HepG2 (cell line): ENCODE data around the gene ZFAND3. TPM values are rescaled to one million over a fixed set of nuclear protein-coding genes. Genes with fewer than 3 reads are reported as not detected.

Experiments
- ATF3 ChIP-seq: sonication (generic); formaldehyde crosslinking; IDR thresholded peaks from 2 replicates; pipeline ENCODE4 v1.4.0; 2020; ENCODE audit warnings: missing genetic modification reagents
- FOXA3 ChIP-seq: IDR thresholded peaks from 2 replicates; pipeline ENCODE4 v1.6.1; 2016; ENCODE audit warnings: missing genetic modification reagents, missing compliant biosample characterization
- FOXO1 ChIP-seq: sonication (generic); formaldehyde crosslinking; IDR thresholded peaks from 2 replicates; pipeline ENCODE4 v1.4.0; 2020; ENCODE audit warnings: missing genetic modification reagents
- HINFP ChIP-seq: sonication (generic); formaldehyde crosslinking; IDR thresholded peaks from 2 replicates; pipeline ENCODE4 v1.4.0; 2020; ENCODE audit warnings: low read depth, mild to moderate bottlenecking, missing genetic modification reagents
- HNF1A ChIP-seq, 2 experiments: sonication (generic) in 1 of 2; formaldehyde crosslinking in 1 of 2; IDR thresholded peaks; 2 replicates each; pipeline versions ENCODE4 v1.4.0 to v1.6.1; 2016 to 2020; ENCODE audit warnings: borderline replicate concordance in 1 of 2, low read depth in 1 of 2, mild to moderate bottlenecking in 1 of 2, missing genetic modification reagents in 1 of 2
- KDM3A ChIP-seq: IDR thresholded peaks from 2 replicates; pipeline ENCODE4 v1.6.1; 2018; ENCODE audit warnings: low read depth, missing compliant biosample characterization
- PBX3 ChIP-seq: sonication (generic); formaldehyde crosslinking; IDR thresholded peaks from 2 replicates; pipeline ENCODE4 v1.8.1; 2023; ENCODE audit warnings: missing genetic modification reagents, inconsistent platforms, borderline replicate concordance
- SNAI1 ChIP-seq: sonication (generic); formaldehyde crosslinking; IDR thresholded peaks from 2 replicates; pipeline ENCODE4 v1.5.0; 2020; ENCODE audit warnings: mild to moderate bottlenecking, missing genetic modification reagents, borderline replicate concordance
- SPEN ChIP-seq: sonication (generic); formaldehyde crosslinking; IDR thresholded peaks from 2 replicates; pipeline ENCODE4 v1.5.1; 2020; ENCODE audit warnings: low read depth, mild to moderate bottlenecking, missing genetic modification reagents
- TAF1 ChIP-seq: sonication (generic); formaldehyde crosslinking; IDR thresholded peaks from 2 replicates; pipeline ENCODE4 v1.4.0; 2020; ENCODE audit warnings: missing genetic modification reagents
- TCF7 ChIP-seq: sonication (generic); IDR thresholded peaks from 2 replicates; pipeline ENCODE4 v1.6.1; 2016; ENCODE audit warnings: antibody characterized with exemption, low read depth
- THYN1 ChIP-seq: sonication (generic); formaldehyde crosslinking; IDR thresholded peaks from 2 replicates; pipeline ENCODE4 v1.8.1; 2023; ENCODE audit warnings: low read depth, mild to moderate bottlenecking, moderate library complexity, missing genetic modification reagents, borderline replicate concordance
- ZBTB49 ChIP-seq: sonication (generic); formaldehyde crosslinking; IDR thresholded peaks from 2 replicates; pipeline ENCODE4 v1.4.0; 2020; ENCODE audit warnings: missing genetic modification reagents, borderline replicate concordance
- ZNF180 ChIP-seq: sonication (generic); formaldehyde crosslinking; IDR thresholded peaks from 2 replicates; pipeline ENCODE4 v1.4.0; 2020; ENCODE audit warnings: low read depth, missing genetic modification reagents, borderline replicate concordance
- ZNF33A ChIP-seq: sonication (generic); formaldehyde crosslinking; IDR thresholded peaks from 2 replicates; pipeline ENCODE4 v1.5.1; 2020; ENCODE audit warnings: missing genetic modification reagents, mild to moderate bottlenecking, moderate library complexity, borderline replicate concordance
- ZNF33B ChIP-seq: sonication (generic); formaldehyde crosslinking; IDR thresholded peaks from 2 replicates; pipeline ENCODE4 v1.5.1; 2020; ENCODE audit warnings: mild to moderate bottlenecking, missing genetic modification reagents
- ZNF790 ChIP-seq: sonication (generic); formaldehyde crosslinking; IDR thresholded peaks from 2 replicates; pipeline ENCODE4 v1.8.0; 2022; ENCODE audit warnings: missing genetic modification reagents, mild to moderate bottlenecking, borderline replicate concordance
- polyA plus RNA-seq, 8 experiments: library from polyadenylated mRNA; depleted of rRNA in 3 of 8; stranded (reverse) in 7 of 8; unstranded in 1 of 8; fragments of >200 nt; fragmentation: Illumina TruSeq in 4 of 8; extraction: Trizol in 4 of 8; gene quantifications; 2 replicates each; pipeline versions ENCODE4 v1.2.1 to v1.2.3, GENCODE V29; 2011 to 2016; ENCODE audit warnings: low read depth in 4 of 8, missing spikeins in 1 of 8, mixed read lengths in 1 of 8; ENCODE audit not compliant: insufficient read depth in 1 of 8
- total RNA-seq, 5 experiments: library from RNA; depleted of rRNA; stranded (reverse); fragments of >200 nt; fragmentation: Illumina TruSeq; extraction: Trizol; gene quantifications; 2 replicates each; pipeline ENCODE4 v1.2.3, GENCODE V29; 2016; ENCODE audit warnings: low read depth in 1 of 5

ZFAND3 gene
- total and polyA plus RNA-seq, 2 of the 13 experiments (the other 11 are each of a cell fraction or from before 2014, with no cell fraction given), result 16.4 to 17.1 TPM

- TF ChIP-seq HNF1A (IDR thresholded peaks at IDR 0.05; ENCODE audit: low read depth) (no peak), HNF1A (CRISPR knock-in tag; IDR thresholded peaks at IDR 0.05; ENCODE audit: borderline replicate concordance) (peak; percentile 20; the same call in 1 of the 2 replicates), SNAI1 (no peak), THYN1 (CRISPR knock-in tag) (no peak), ZNF180 (CRISPR knock-in tag) (no peak), ZNF33B (CRISPR knock-in tag) (peak; percentile 74; the same call in 1 of the 2 replicates), TCF7 (0 out of 2 replicates have a peak, but pooled peaks have one; percentile 8), FOXO1 (CRISPR knock-in tag) (peak; percentile 31; the same call in 1 of the 2 replicates), PBX3 (CRISPR knock-in tag) (no peak), ATF3 (CRISPR knock-in tag) (peak; percentile 50; the same call in 1 of the 2 replicates), TAF1 (CRISPR knock-in tag) (no peak), KDM3A (CRISPR knock-in tag) (0 out of 2 replicates have a peak, but pooled peaks have one; percentile 31), HINFP (0 out of 2 replicates have a peak, but pooled peaks have one; percentile 22), ZNF790 (CRISPR knock-in tag) (0 out of 2 replicates have a peak, but pooled peaks have one; percentile 20), ZBTB49 (CRISPR knock-in tag) (no peak), FOXA3 (CRISPR knock-in tag) (no peak), ZNF33A (no peak), SPEN (CRISPR knock-in tag) (0 out of 2 replicates have a peak, but pooled peaks have one; percentile 16)
Observed at GRCh38 chr6:37798436-37799262, 20.9 kb upstream of the ZFAND3 start (continued).
